GM12873 (cell line): ENCODE data around the gene HDGFL3.

Source experiments
- TF ChIP-seq, protein P1 (sequence below): IDR thresholded peaks from 2 replicates; pipeline ENCODE4 v1.5.1; 2012; ENCODE audit warnings: low read depth, mild to moderate bottlenecking, moderate library complexity, low read length, control low read depth; ENCODE audit not compliant: insufficient read depth; ENCODE audit errors: missing control alignments

HDGFL3 gene

DNA sequence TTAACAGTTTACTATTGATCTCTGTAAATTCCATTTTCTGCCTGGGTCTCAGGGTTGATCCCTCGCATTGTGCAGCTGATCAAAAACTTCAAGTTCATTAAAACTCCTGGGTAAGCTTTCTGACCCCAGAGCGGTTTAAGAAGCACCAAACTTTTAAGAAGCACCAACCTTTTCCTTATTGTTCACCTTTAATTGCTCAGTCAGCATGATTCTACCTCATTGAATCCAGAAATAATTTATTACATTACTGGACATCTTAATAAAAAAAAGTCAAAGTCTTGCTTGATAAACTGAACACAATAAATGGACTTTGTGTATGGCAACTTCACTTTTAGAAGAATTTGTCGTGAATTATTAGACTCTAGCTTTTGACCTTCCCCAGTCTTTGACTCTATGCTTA is 46.9 kb downstream of the HDGFL3 start:
- TF ChIP-seq, protein P1, sequence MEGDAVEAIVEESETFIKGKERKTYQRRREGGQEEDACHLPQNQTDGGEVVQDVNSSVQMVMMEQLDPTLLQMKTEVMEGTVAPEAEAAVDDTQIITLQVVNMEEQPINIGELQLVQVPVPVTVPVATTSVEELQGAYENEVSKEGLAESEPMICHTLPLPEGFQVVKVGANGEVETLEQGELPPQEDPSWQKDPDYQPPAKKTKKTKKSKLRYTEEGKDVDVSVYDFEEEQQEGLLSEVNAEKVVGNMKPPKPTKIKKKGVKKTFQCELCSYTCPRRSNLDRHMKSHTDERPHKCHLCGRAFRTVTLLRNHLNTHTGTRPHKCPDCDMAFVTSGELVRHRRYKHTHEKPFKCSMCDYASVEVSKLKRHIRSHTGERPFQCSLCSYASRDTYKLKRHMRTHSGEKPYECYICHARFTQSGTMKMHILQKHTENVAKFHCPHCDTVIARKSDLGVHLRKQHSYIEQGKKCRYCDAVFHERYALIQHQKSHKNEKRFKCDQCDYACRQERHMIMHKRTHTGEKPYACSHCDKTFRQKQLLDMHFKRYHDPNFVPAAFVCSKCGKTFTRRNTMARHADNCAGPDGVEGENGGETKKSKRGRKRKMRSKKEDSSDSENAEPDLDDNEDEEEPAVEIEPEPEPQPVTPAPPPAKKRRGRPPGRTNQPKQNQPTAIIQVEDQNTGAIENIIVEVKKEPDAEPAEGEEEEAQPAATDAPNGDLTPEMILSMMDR, result no peak

DNA sequence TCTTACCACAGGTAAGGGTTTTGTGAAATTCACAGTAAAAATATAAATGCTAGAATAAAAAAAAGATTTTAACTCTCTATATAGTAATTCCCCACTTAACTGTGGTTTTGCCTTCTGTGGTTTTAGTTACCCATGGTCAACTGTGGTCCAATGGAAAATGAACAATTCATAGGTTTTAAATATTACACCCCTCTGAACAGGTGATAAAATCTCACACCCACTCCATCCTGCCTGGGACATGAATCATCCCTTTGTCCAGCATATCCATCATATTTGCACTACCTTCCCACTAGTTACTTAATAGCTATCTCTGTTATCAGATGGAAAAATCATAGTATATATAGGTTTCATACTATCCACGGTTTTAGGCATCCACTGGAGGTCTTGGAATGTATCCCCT is 49.2 kb downstream of the HDGFL3 start:
- TF ChIP-seq, protein P1, result no peak

DNA sequence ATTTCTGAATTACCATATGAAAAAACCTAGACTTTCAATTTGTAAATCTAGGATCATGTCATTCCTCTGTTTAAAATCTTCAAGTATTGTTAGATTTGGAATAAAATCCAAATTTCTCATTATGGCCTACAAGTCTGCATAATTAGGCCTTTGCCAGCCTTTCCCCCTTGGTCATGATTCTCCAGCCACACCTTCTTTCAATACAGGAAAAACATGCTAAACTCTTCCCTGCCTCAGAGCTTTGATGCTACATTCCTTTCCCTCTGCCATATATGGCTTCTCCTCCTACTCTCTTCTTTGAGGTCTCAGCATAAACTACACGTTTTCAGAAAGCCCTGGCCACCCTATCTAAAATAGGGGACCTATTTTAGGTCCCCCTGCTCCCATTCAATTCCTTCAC is 51.7 kb downstream of the HDGFL3 start:
- TF ChIP-seq, protein P1, result no peak

DNA sequence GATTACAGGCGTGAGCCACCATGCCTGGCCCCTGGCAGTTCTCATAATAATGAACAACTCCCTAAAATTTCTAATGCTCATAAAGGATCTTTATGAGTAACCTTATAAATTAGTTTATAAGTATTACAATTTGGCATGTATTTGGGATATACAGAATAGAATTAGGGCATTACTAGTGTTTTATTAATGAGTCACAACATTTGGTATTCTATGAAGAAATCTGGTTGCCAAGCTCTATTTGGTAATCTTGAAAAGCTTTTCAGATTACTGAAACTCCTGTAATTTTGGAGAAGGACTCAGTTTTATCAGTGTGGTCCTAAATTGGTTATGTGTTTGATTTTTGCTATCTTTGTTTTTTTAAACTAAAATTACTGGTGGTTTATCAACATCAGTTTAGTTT is 54.3 kb downstream of the HDGFL3 start:
- TF ChIP-seq, protein P1, result no peak

DNA sequence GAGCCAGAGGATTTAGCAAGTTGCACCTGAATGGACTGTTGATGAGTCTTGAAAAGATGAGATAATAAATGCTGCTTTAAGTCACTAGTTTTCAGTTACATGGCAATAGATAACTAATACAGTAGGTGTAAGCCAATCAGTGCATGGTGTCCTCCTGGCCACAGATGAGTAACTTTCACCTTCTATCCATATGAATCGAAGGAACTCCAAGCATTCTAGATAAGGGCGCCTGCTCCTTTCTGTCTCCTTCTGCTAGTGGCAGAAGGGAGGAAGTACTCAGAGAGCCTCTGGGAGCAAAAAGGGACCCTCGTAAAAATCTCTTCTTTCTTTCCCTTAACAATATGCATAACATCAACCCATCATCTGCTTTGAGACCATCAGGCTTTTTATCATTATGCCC is 62.9 kb downstream of the HDGFL3 start:
- TF ChIP-seq, protein P1, result no peak

DNA sequence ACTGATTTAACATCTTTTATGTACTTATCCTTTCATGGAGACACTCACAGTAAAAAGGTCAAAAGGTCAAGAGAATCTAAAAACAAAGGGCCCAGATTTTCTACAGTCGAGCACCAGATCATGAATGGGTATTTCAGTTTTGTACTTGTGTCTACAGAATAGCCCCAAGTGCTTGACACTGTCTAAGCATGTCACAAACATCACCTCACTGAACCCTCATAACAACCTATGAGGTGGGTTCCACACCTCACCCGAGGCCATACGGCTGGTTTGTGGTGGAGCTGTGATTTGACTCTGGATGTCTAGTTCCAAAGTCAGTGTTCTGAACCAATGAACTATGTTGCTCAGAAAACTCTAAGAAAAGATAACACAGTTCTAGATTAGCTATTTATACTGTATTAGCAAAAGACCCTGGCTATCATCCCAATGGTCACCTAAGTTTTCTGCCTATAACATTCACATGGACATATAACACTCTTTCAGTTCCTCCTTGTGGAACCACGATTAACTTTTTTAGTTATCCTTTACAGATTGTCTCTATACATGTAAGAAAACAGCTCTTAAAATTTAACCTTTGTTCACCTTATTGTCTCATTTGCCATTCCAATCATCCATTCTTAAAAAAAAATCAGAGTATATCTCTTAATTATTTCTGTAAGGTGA is 74.6 kb downstream of the HDGFL3 start:
- TF ChIP-seq, protein P1, result no peak

DNA sequence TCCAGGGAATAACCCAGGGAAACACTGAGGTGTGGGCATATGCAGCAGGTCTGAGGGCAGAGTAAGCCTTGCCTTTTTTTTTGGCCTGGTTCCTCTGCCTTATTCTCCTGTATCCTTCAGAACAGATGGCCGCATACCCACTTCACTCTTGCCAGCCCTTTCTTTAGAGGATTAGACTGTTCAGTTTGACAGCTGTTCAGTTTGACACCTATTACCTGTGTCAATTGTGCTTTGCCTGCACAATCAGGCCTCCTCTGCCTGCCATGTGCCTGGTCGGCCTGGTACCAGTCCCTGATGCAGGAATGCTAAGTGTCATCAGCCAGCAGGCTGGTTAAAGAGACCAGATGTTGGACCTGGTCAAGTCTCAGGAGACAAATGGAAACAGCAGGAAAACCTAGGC is 77.8 kb downstream of the HDGFL3 start:
- TF ChIP-seq, protein P1, result no peak
